SK-N-SH treated with all-trans-retinoic acid at 6 μM for 48 hours (cell line): Measurements from ENCODE around the gene FGF2.

Experiments
- ATAC-seq: fragments of 200-7000 bp; cut with Tn5 transposase; 3 replicates; pipeline ENCODE4 v1.9.1; 2020; ENCODE audit warnings: mild to moderate bottlenecking, moderate library complexity
- ARNTL ChIP-seq: fragments of 450-650 bp; formaldehyde crosslinking; IDR thresholded peaks from 2 replicates; pipeline ENCODE4 v1.5.0; 2020; ENCODE audit warnings: low read depth, mild to moderate bottlenecking, moderate library complexity, borderline replicate concordance
- BACH2 ChIP-seq: fragments of 250-450 bp; sonication (Bioruptor Pico); IDR thresholded peaks from 2 replicates; pipeline ENCODE4 v1.9.0; 2021; ENCODE audit warnings: mild to moderate bottlenecking, borderline replicate concordance
- CSDC2 ChIP-seq: fragments of 250-450 bp; sonication (Bioruptor Pico); IDR thresholded peaks from 2 replicates; pipeline ENCODE4 v1.5.0; 2020; ENCODE audit warnings: mild to moderate bottlenecking, moderate library complexity
- CSRNP3 ChIP-seq: fragments of 250-450 bp; sonication (Bioruptor Pico); IDR thresholded peaks from 2 replicates; pipeline ENCODE4 v1.5.1; 2021; ENCODE audit warnings: mild to moderate bottlenecking, moderate library complexity
- ESRRG ChIP-seq: fragments of 250-450 bp; sonication (Bioruptor Pico); IDR thresholded peaks from 2 replicates; pipeline ENCODE4 v1.6.1; 2021; ENCODE audit warnings: mild to moderate bottlenecking
- GLIS3 ChIP-seq: fragments of 250-450 bp; sonication (Bioruptor Pico); IDR thresholded peaks from 2 replicates; pipeline ENCODE4 v1.5.0; 2020; ENCODE audit warnings: mild to moderate bottlenecking, moderate library complexity
- ISL1 ChIP-seq: fragments of 250-450 bp; sonication (Bioruptor Pico); IDR thresholded peaks from 2 replicates; pipeline ENCODE4 v2.1.2; 2022; ENCODE audit warnings: mild to moderate bottlenecking, moderate library complexity
- OSR1 ChIP-seq: fragments of 250-450 bp; sonication (Bioruptor Pico); IDR thresholded peaks from 2 replicates; pipeline ENCODE4 v1.8.0; 2022; ENCODE audit warnings: moderate library complexity, mild to moderate bottlenecking, inconsistent platforms
- PATZ1 ChIP-seq: fragments of 250-450 bp; sonication (Bioruptor Pico); IDR thresholded peaks from 2 replicates; pipeline ENCODE4 v1.8.0; 2020; ENCODE audit warnings: mild to moderate bottlenecking, moderate library complexity, borderline replicate concordance
- SNAI2 ChIP-seq: fragments of 250-450 bp; sonication (Bioruptor Pico); IDR thresholded peaks from 2 replicates; pipeline ENCODE4 v1.5.0; 2020; ENCODE audit warnings: mild to moderate bottlenecking, moderate library complexity
- TOX ChIP-seq: fragments of 250-450 bp; sonication (Bioruptor Pico); IDR thresholded peaks from 2 replicates; pipeline ENCODE4 v1.8.0; 2021; ENCODE audit warnings: mild to moderate bottlenecking, moderate library complexity, borderline replicate concordance
- TSHZ2 ChIP-seq: fragments of 250-450 bp; sonication (Bioruptor Pico); IDR thresholded peaks from 2 replicates; pipeline ENCODE4 v1.5.0; 2020; ENCODE audit warnings: mild to moderate bottlenecking, moderate library complexity
- ZC3H10 ChIP-seq: fragments of 250-450 bp; sonication (Bioruptor Pico); IDR thresholded peaks from 2 replicates; pipeline ENCODE4 v1.5.1; 2021; ENCODE audit warnings: mild to moderate bottlenecking, moderate library complexity
- ZFP3 ChIP-seq: fragments of 250-450 bp; sonication (Bioruptor Pico); IDR thresholded peaks from 2 replicates; pipeline ENCODE4 v1.5.0; 2020; ENCODE audit warnings: mild to moderate bottlenecking, moderate library complexity
- ZFP30 ChIP-seq: fragments of 450-650 bp; formaldehyde crosslinking; IDR thresholded peaks from 2 replicates; pipeline ENCODE4 v1.5.0; 2022; ENCODE audit warnings: mild to moderate bottlenecking, moderate library complexity
- ZNF565 ChIP-seq: fragments of 450-650 bp; formaldehyde crosslinking; conservative IDR thresholded peaks from 2 replicates; pipeline ENCODE4 v1.5.0; 2020; ENCODE audit warnings: low read depth, mild to moderate bottlenecking, moderate library complexity
- ZNF70 ChIP-seq: fragments of 450-650 bp; formaldehyde crosslinking; IDR thresholded peaks from 2 replicates; pipeline ENCODE4 v1.5.0; 2020; ENCODE audit warnings: mild to moderate bottlenecking, moderate library complexity
- ZNF8 ChIP-seq: fragments of 450-650 bp; formaldehyde crosslinking; IDR thresholded peaks from 2 replicates; pipeline ENCODE4 v1.5.0; 2020; ENCODE audit warnings: mild to moderate bottlenecking, moderate library complexity
- TF ChIP-seq, protein P1 (sequence below): fragments of 250-450 bp; sonication (Bioruptor Pico); IDR thresholded peaks from 2 replicates; pipeline ENCODE4 v1.5.1; 2020; ENCODE audit warnings: low read depth, mild to moderate bottlenecking, moderate library complexity
- TF ChIP-seq, protein P2 (sequence below): fragments of 250-450 bp; sonication (Bioruptor Pico); IDR thresholded peaks from 2 replicates; pipeline ENCODE4 v1.8.0; 2021; ENCODE audit warnings: low read depth, mild to moderate bottlenecking, moderate library complexity, borderline replicate concordance

The FGF2 gene

DNA sequence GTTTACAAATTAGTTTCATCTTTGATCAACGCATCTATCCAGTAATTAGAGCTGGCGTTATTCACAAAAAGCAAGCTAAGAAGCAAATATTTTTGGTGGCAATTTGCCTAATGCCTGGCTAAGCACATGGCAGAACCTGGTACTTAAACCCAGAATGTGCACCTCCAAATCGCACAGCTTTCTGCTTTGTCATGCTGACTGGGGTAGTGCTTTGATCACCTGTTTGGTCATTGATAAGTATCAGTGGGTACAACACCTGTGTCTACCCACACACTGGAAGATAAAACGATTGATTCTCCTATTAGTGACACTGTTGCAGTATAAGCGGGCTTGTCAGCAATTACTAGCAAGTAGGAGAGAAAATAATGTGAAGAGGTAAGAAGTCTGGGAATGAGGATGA lies 93.8 kb downstream of the FGF2 start:
- TF ChIP-seq ZFP3 (CRISPR knock-in tag) (no peak), ZNF565 (no peak), ARNTL (no peak), GLIS3 (CRISPR knock-in tag) (no peak), OSR1 (CRISPR knock-in tag) (no peak), BACH2 (CRISPR knock-in tag) (no peak), ESRRG (CRISPR knock-in tag) (no peak), ZFP30 (no peak)
- TF ChIP-seq, protein P1, sequence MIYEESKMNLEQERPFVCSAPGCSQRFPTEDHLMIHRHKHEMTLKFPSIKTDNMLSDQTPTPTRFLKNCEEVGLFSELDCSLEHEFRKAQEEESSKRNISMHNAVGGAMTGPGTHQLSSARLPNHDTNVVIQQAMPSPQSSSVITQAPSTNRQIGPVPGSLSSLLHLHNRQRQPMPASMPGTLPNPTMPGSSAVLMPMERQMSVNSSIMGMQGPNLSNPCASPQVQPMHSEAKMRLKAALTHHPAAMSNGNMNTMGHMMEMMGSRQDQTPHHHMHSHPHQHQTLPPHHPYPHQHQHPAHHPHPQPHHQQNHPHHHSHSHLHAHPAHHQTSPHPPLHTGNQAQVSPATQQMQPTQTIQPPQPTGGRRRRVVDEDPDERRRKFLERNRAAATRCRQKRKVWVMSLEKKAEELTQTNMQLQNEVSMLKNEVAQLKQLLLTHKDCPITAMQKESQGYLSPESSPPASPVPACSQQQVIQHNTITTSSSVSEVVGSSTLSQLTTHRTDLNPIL: no peak
- no peak for ATAC-seq

DNA sequence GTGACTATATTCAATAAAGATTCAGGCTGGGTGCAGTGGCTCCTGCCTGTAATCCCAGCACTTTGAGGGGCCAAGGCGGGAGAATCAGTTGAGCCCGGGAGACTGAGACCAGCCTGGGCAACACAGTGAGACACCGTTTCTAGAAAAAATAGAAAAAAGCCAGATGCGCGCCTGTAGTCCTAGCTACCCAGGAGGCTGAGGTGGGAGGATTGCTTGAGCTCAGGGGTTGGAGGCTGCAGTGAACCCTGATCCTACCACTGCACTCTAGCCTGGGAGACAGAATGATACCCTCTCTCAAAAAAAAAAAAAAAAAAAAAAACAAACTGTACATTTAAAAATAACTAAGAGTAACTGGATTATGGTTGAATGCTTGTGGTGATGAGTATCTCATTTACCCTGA lies 94.7 kb downstream of the FGF2 start:
- TF ChIP-seq TSHZ2 (CRISPR knock-in tag) (no peak), ARNTL (no peak), CSDC2 (CRISPR knock-in tag) (no peak), ZC3H10 (CRISPR knock-in tag) (no peak), BACH2 (CRISPR knock-in tag) (no peak), PATZ1 (CRISPR knock-in tag) (no peak), SNAI2 (CRISPR knock-in tag) (no peak), ISL1 (CRISPR knock-in tag) (no peak), ZFP3 (CRISPR knock-in tag) (no peak), OSR1 (CRISPR knock-in tag) (no peak), ESRRG (CRISPR knock-in tag) (no peak), TOX (CRISPR knock-in tag) (no peak), ZFP30 (no peak), CSRNP3 (no peak), ZNF565 (no peak)
- TF ChIP-seq, protein P2, sequence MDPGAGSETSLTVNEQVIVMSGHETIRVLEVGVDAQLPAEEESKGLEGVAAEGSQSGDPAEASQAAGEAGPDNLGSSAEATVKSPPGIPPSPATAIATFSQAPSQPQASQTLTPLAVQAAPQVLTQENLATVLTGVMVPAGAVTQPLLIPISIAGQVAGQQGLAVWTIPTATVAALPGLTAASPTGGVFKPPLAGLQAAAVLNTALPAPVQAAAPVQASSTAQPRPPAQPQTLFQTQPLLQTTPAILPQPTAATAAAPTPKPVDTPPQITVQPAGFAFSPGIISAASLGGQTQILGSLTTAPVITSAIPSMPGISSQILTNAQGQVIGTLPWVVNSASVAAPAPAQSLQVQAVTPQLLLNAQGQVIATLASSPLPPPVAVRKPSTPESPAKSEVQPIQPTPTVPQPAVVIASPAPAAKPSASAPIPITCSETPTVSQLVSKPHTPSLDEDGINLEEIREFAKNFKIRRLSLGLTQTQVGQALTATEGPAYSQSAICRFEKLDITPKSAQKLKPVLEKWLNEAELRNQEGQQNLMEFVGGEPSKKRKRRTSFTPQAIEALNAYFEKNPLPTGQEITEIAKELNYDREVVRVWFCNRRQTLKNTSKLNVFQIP (CRISPR knock-in tag): no peak
- TF ChIP-seq, protein P1: no peak
- TF ChIP-seq, all 23 proteins: peak for 0
- ATAC-seq: no peak

DNA sequence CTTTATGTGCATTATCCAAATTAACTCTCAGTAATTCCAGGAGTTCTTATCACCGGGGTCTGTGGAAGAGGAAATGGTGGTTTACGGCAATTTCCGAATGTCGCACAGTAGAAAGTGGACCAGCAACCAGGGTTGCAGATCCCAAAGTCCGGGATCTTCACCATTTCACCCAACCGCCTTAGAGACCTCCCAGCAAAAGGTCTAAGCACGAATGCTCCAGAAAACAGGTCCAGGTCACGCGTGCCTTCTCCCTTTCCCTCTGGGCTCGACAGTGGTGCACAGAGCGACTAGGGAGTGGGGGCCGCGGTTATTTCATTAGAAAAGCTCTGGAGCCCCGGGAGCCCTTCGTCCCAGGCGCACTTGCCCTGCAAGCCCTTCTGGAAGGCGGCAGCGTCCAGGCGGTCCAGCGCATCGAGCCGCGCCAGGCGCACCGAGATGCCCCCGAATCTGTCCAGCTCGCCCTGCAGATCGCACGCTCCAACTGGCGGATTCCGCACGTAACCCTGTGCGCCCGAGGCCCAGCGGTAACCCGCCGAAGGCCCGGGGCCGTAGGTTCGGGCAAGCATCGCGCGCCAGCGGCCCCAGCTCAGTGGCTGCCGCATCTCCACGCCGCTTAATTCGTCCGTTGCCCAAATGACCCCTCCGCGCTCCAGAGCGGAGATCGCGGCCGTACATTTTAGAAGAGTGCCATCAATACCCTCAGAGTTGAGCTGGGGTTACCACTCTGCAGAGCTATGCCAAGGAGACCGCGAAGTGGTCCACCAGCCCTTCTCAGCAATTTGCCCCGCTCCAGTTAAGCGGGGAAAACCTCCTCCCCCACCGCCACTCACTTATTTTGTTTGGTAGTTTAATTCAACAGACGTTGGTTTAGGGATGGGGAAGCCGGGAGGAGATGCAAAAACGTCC lies 95.6 kb downstream of the FGF2 start, which contains the start of gene NUDT6:
Gene NUDT6 (minus strand): TSS at position 627 of the 906 bp plus-strand sequence. CDS start 25 bp downstream, at position 602.
- peak; percentile 88 for ATAC-seq
- TF ChIP-seq CSDC2 (CRISPR knock-in tag) (no peak), ZNF8 (CRISPR knock-in tag) (no peak), ZNF565 (no peak), ZNF70 (no peak), TSHZ2 (CRISPR knock-in tag) (no peak), ZFP3 (CRISPR knock-in tag) (no peak), SNAI2 (CRISPR knock-in tag) (no peak), PATZ1 (CRISPR knock-in tag) (no peak), OSR1 (CRISPR knock-in tag) (no peak)
